ENCODE data around the gene MIER1. TPM values are rescaled to one million over a fixed set of nuclear protein-coding genes. Genes with fewer than 3 reads are reported as not detected.

MIER1 gene
- total and polyA plus RNA-seq, 9 of the 15 experiments (the other 6 are each of a cell fraction or from before 2014, with no cell fraction given): 13.9 to 34.8 (median 21.5) TPM

GRCh38 chr1:66940981-66941380 lies 16.2 kb downstream of the MIER1 start:
- no peak for ATAC-seq
- Histone ChIP-seq H3K9ac (ENCODE audit: insufficient read depth in 1 of 2, low read depth in 2 of 2, low read length in 2 of 2) (no peak overlapping the region), H3K79me2 (ENCODE audit: control insufficient read depth, insufficient read depth, low read length) (peaks cover 94% of the 10 kb centered on the region), H3K4me2 (ENCODE audit: insufficient read depth, low read length) (no peak overlapping the region), H3K4me1 (replicated peaks in 1 of 2; ENCODE audit: control insufficient read depth in 2 of 2, insufficient read depth in 2 of 2, low read length in 2 of 2) (peaks cover 11 to 13% of the 10 kb centered on the region in 2 experiments), H3K27ac (ENCODE audit: extremely low read depth, low read depth, low read length) (no peak overlapping the region), H3K9me3 (replicated peaks; ENCODE audit: control insufficient read depth, insufficient read depth, low read depth, low read length) (no peaks in the 10 kb centered on the region), H2AFZ (ENCODE audit: low read depth, low read length) (no peak overlapping the region), H4K20me1 (replicated peaks; ENCODE audit: control insufficient read depth, insufficient read depth, low read length) (no peaks in the 10 kb centered on the region), H3K27me3 (ENCODE audit: control insufficient read depth in 2 of 2, insufficient read depth in 2 of 2, low read length in 2 of 2) (no peaks in the 10 kb centered on the region), H3K36me3 (ENCODE audit: control insufficient read depth, insufficient read depth, low read length) (peaks cover 54% of the 10 kb centered on the region; the same call in 2 of the 3 replicates), H3K4me3 (no peak overlapping the region), H3K9me1 (ENCODE audit: control insufficient read depth, insufficient read depth, low read length) (no peaks in the 10 kb centered on the region)
- no peak for FAIRE-seq
- POLR2A ChIA-PET: interaction anchor here (0.6 to 1.6 kb wide), 3 partner anchors 10 to 210 kb away, joined by 3 to 5 read pairs (median 4); no protein-coding TSS in a partner anchor
- intact Hi-C loops (cut with micrococcal nuclease): no loop called here
- DNase-seq (ENCODE audit: extremely low read depth in 1 of 4, low spot score in 3 of 4): no peak
- CTCF ChIA-PET (ENCODE audit: low intra/inter-chr PET ratio): no interaction called here
- in situ Hi-C loops (cut with MboI): no loop called here
- WGBS (ENCODE audit: insufficient coverage, low coverage, missing lambda C conversion rate): 94% methylated on average over 1 of the region's 1 CpG
- BruUV-seq (replicated peaks): no TSS peak
- TF ChIP-seq DPF2 (IDR thresholded peaks at IDR 0.05) (no peak), STAG1 (CRISPR knock-in tag; IDR thresholded peaks at IDR 0.05; ENCODE audit: borderline replicate concordance) (no peak), ZNF511 (CRISPR knock-in tag; IDR thresholded peaks at IDR 0.05) (no peak), RBFOX2 (IDR thresholded peaks at IDR 0.05; ENCODE audit: low read depth, low read length) (no peak), ZNF695 (CRISPR knock-in tag; IDR thresholded peaks at IDR 0.05) (no peak), ZNF311 (CRISPR knock-in tag; IDR thresholded peaks at IDR 0.05) (no peak), TCF7 (IDR thresholded peaks at IDR 0.05; ENCODE audit: borderline replicate concordance) (no peak), ID3 (CRISPR knock-in tag; IDR thresholded peaks at IDR 0.05) (no peak), ID3 (tag; IDR thresholded peaks at IDR 0.05) (no peak), ZNF740 (CRISPR knock-in tag; IDR thresholded peaks at IDR 0.05) (no peak), ZNF740 (tag; IDR thresholded peaks at IDR 0.05) (no peak), AFF4 (CRISPR knock-in tag; IDR thresholded peaks at IDR 0.05) (no peak), IRF9 (tag; IDR thresholded peaks at IDR 0.05) (no peak), ZNF143 (CRISPR knock-in tag; IDR thresholded peaks at IDR 0.05) (no peak), SMARCA4 (IDR thresholded peaks at IDR 0.05) (no peak), E2F1 (CRISPR knock-in tag; IDR thresholded peaks at IDR 0.05) (no peak)

Data from K562 (cell line).